Motor neuron (in vitro differentiated cells): ENCODE measurements around the gene HMX3. TPM values are rescaled to one million over a fixed set of nuclear protein-coding genes. Genes with fewer than 3 reads are reported as not detected.

Source experiments
- ATAC-seq, 8 experiments: fragments of 200-7000 bp; cut with Tn5 transposase; replicated peaks in 6 of 8; 2 replicates each; pipeline ENCODE4 v1.8.0; 2021; ENCODE audit warnings: mild to moderate bottlenecking in 8 of 8, moderate library complexity in 8 of 8
- H3K27ac ChIP-seq, 2 donors: fragments of 250-450 bp; sonication (Bioruptor Pico); 2 replicates each; pipeline ENCODE4 v1.9.0; 2021; ENCODE audit warnings: antibody characterized with exemption in 2 of 2, mild to moderate bottlenecking in 2 of 2, moderate library complexity in 1 of 2
- H3K4me1 ChIP-seq, 2 donors: fragments of 250-450 bp; sonication (Bioruptor Pico); replicated peaks in 1 of 2; 2 replicates each; pipeline ENCODE4 v1.6.1; 2021; ENCODE audit warnings: antibody characterized with exemption in 2 of 2, mild to moderate bottlenecking in 2 of 2, moderate library complexity in 1 of 2
- H3K4me3 ChIP-seq, 5 donors: fragments of 250-450 bp; sonication (Bioruptor Pico); 2 replicates each; pipeline ENCODE4 v1.9.0; 2021; ENCODE audit warnings: antibody characterized with exemption in 5 of 5, mild to moderate bottlenecking in 5 of 5, moderate library complexity in 4 of 5
- WGBS, 10 experiments: fragments of 450-650 bp; shearing (Covaris generic); methylation state at CpG; one replicate each; pipeline ENCODE4 v1.0.0; 2022; 5-methylcytosine and 5-hydroxymethylcytosine counted together
- in situ Hi-C, 9 experiments: fragments of 400-800 bp; cut with MboI; loops; one replicate each; pipeline ENCODE4 v1.15.0; 2021; ENCODE audit warnings: low sequenced_read_pairs in 9 of 9, low pct_unique_long_range_greater_than_20kb in 2 of 9; ENCODE audit not compliant: unreplicated experiment in 9 of 9
- total RNA-seq, 8 experiments: library from RNA; unstranded; fragments of 300-600 nt; gene quantifications; 2 replicates each; pipeline versions ENCODE4 v1.2.3 to v1.2.4, GENCODE V29; 2022

The HMX3 gene
- total RNA-seq, 8 experiments from 2014 or later, result 0.16 to 0.71 (median 0.30) TPM; not detected in 4

DNA sequence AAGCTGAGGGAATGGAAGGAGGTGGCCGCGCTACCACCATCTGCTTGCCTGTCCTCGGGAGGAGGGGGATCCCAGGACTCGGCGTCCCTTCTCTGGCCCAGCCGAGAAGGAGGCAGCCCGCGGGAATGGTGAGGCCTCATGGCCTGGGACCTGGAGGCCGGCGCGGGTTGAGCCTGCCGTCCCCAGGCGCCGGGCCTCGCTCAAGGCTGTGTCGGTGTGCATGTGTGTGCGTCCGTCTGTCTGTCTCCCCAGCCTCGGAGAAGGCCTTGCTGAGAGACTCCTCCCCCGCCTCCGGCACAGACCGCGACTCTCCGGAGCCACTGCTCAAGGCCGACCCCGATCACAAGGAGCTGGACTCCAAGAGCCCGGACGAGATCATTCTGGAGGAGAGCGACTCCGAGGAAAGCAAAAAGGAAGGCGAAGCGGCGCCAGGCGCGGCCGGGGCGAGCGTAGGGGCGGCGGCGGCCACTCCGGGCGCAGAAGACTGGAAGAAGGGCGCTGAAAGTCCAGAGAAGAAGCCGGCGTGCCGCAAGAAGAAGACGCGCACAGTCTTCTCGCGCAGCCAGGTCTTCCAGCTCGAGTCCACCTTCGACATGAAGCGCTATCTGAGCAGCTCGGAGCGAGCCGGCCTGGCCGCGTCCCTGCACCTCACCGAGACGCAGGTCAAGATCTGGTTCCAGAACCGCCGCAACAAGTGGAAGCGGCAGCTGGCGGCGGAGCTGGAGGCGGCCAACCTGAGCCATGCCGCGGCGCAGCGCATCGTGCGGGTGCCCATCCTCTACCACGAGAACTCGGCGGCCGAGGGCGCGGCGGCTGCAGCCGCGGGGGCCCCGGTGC is 1.3 kb downstream of the HMX3 start:
- peak overlapping the region in 2 of 5 donors; percentile 4 to 25 for H3K4me3 ChIP-seq
- in situ Hi-C loops, result loop anchor here (10.0 to 25.0 kb wide), 4 partner anchors 100 to 425 kb away; no protein-coding TSS in a partner anchor
- H3K4me1 ChIP-seq, result peaks cover 0 to 32% of the 10 kb centered on the region in 2 donors
- peak in 3 of 8 experiments; percentile 17 to 37 (median 36) for ATAC-seq
- 0 to 10% (median 2%) methylated on average over 4 to 11 of the region's 83 CpGs; no CpG with 5 or more reads in 6 of the 10 experiments for WGBS, 10 experiments
- no peak overlapping the region for H3K27ac ChIP-seq

DNA sequence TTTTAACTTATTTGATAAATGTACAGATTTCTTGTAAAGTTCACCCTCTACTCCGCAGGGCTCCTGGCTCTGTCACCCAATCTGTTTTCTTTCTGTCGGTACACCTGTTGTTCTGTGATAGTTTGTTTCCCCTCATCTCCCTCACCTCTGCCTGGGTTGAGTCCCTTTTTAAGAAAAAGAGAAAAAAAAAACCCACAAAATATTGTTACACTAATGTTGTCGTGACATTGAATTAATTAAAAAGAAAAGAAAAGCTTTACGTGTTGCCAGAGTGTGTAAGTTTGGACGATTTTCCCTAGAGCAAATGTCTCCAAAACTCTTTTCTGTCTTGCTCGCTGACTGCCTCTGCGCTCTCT is 3.4 kb downstream of the HMX3 start:
- in situ Hi-C loops, result loop anchor here (10.0 to 25.0 kb wide), 4 partner anchors 102 to 423 kb away; no protein-coding TSS in a partner anchor
- no peak overlapping the region for H3K4me3 ChIP-seq
- peaks cover 0 to 25% of the 10 kb centered on the region in 2 donors for H3K4me1 ChIP-seq
- ATAC-seq, result no peak
- WGBS, 10 experiments, result 0 to 26% (median 6%) methylated on average over 2 to 7 of the region's 7 CpGs
- no peak overlapping the region for H3K27ac ChIP-seq

DNA sequence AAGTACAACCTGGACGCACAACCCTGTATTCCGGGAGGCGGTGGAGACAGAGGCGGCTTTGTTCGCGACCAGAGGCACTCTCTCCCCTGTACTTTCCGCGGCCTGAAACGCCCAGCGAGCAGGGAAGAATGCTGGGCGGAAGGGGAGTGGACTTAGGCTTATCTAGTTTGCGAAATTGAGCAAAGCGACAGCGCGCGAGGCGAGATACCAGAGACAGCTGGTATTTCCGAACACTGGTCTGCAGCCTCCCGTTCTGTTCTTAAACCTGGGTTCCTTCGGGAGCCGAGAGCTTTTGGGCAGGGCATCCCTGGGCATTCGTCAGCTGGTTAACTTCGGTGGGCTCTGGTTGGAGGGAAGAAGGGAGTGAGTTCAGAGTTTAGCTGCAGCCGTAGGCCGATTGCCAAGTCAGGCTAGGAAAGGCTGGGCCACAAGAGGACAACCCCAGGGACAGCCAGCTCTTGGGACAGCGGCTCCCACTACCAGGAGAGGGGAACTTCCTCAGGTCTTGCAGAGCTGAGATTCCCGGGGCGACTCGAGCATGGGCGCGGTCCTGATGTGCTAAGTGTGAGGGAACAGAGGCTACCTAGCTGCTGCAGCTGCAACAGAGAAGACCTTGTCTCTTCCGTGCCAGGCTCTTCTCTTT is 3.9 kb downstream of the HMX3 start:
- in situ Hi-C loops, result loop anchor here (10.0 to 25.0 kb wide), 4 partner anchors 102 to 423 kb away; no protein-coding TSS in a partner anchor
- ATAC-seq, result peak in 6 of 8 experiments; percentile 6 to 25 (median 22)
- Histone ChIP-seq H3K27ac (no peak overlapping the region), H3K4me3 (no peak overlapping the region), H3K4me1 (peaks cover 0 to 26% of the 10 kb centered on the region in 2 donors)
- 0 to 6% (median 4%) methylated on average over 1 to 28 of the region's 32 CpGs; no CpG with 5 or more reads in 1 of the 10 experiments for WGBS, 10 experiments

DNA sequence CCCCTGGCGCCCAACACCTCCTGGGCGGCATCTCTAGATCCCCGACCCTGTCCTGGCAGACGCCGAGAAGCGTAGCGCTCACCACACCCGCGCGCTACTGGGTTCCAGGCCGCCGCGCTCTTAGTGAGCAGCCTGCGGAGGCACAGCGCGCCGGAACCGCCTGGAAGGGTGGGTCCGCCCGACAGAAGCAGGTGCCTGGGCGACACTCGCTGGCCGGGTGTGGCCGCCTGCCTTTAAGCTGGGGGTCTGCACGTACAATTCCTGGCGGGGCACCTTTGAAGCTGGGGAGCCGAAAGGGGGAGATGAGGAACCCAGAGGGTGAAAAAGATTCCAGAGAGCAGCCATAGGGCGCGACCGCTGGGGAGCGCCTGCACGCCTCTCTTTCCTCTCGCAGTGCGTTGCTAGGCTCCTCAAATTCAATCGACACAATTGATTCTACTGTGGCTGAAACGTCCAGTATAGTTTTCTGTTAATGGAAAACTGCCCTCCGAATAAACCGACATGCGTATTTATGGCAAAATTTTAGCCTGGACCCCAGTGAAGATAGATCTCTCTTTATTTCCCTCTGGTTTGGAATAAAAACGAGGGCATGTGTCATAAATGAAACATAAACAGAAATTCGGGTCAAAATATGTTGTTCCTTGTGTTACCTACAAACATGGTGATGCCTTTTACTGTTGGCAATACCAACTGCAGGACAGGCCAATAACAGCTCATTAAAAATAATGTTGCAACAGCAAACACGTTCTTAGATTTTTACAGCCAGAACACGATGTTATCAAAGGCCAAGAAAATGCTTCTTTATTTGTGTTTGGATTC is 4.6 kb downstream of the HMX3 start:
- Histone ChIP-seq H3K4me1 (peaks cover 0 to 23% of the 10 kb centered on the region in 2 donors), H3K4me3 (no peak overlapping the region), H3K27ac (no peak overlapping the region)
- ATAC-seq, result peak in 6 of 8 experiments; percentile 2 to 37 (median 28)
- in situ Hi-C loops, result loop anchor here (25.0 kb wide), 3 partner anchors 103 to 422 kb away; no protein-coding TSS in a partner anchor
- WGBS, 10 experiments, result 0 to 41% (median 10%) methylated on average over 3 to 10 of the region's 43 CpGs; no CpG with 5 or more reads in 1 of the 10 experiments

DNA sequence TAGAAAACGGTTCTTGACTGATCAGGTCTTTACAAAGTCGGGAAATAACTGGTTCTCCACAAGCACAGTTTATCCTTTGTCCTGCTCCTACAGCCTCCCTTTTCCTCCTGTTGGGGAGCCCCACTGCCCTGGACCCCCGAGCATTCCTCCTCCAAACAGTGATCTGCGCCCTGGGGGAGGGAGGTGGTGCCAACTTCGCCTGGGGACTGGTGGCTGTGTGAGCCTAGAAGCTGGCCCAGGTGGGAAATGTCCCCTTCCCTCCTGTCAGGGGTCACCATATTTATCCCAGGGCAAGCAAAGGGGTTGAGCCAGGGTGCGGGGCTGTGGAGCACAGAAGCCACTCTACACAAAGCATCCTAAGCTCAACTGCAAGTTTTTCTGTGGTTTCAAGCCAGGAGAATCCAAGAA is 5.2 kb downstream of the HMX3 start:
- no peak for ATAC-seq
- in situ Hi-C loops, result loop anchor here (25.0 kb wide), 3 partner anchors 104 to 421 kb away; no protein-coding TSS in a partner anchor
- WGBS, 10 experiments, result 0 to 40% (median 9%) methylated on average over 2 to 6 of the region's 6 CpGs; no CpG with 5 or more reads in 2 of the 10 experiments
- Histone ChIP-seq H3K4me3 (no peak overlapping the region), H3K4me1 (peaks cover 0 to 22% of the 10 kb centered on the region in 2 donors), H3K27ac (no peak overlapping the region)

DNA sequence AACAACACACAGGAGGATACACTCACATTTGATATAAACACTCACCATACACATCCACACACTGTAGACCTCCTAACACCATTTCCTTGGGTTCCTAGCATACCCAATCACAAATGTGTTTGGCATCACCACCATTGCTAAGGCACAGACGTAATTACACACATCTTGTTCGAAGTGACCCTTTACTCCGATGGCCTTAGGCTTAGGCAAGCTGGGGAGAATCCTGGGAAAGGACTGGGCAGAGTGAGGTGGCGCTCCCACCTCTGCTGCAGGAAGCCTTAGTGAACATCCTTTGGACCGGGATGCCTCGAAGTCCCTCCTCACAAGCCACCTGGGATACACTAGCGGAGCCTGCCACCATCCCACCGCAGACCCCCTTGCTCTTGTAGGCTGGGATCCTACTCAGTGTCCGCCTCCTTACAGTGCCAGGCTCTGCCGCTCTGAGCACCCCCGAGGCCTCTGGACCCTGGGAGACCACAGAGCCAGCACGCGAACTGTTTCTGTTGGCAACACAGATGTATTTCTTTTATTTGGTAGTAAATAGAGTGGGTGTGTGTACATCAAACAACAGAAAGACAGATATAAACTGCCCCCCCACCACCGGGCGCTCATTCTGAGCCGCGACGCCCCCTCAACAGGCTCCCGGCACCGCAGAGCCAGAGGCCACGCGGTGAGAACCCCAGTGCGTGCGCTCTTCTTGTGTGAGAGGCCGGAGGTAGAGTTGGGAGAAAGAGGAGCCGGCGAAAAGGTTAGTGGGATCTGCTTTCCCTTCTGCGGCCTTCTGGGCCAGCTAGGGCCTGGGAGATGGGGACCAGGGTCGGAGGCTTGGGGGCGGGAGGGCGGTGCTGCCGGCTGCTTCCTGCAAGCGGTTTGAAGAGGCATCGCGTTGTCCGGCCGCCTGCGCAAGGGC is 6.3 kb downstream of the HMX3 start:
- H3K4me3 ChIP-seq, result no peak overlapping the region
- in situ Hi-C loops, result loop anchor here (25.0 kb wide), 3 partner anchors 105 to 420 kb away; no protein-coding TSS in a partner anchor
- 7 to 55% (median 40%) methylated on average over 2 to 8 of the region's 38 CpGs; no CpG with 5 or more reads in 5 of the 10 experiments for WGBS, 10 experiments

DNA sequence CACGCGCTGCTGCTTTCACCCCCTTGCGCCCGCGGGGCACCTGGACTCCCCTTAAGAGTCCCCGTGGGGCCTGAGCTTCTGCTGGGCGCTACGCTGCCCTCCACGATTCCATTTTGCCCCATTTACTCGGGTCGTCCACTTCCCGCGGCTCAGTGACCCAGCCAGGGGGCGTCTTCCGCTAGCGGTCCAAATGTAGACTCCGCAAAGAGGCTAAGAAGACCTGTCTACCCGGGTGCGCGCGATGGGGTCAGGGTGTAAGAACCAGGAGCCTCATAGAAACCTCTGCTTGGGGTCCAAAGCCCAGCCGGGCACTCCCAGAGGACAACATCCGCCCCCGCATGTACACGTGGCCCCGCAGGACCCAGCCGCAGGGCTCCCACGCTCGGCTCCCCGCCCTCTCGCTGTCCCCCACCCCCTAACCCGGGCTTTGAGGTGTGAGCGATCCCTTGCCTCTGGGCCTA is 7.0 kb downstream of the HMX3 start:
- in situ Hi-C loops, result loop anchor here (25.0 kb wide), 3 partner anchors 105 to 420 kb away; no protein-coding TSS in a partner anchor
- Histone ChIP-seq H3K4me3 (no peak overlapping the region), H3K27ac (no peak overlapping the region), H3K4me1 (peaks cover 5 to 15% of the 10 kb centered on the region in 2 donors)
- WGBS, 10 experiments, result 18% methylated on average over 6 of the region's 33 CpGs; no CpG with 5 or more reads in 9 of the 10 experiments
- no peak for ATAC-seq

More for the DNA sequence above, 6.3 kb downstream of the HMX3 start:
- peaks cover 5 to 15% of the 10 kb centered on the region in 2 donors for H3K4me1 ChIP-seq
- H3K27ac ChIP-seq, result no peak overlapping the region
- ATAC-seq, result no peak

DNA sequence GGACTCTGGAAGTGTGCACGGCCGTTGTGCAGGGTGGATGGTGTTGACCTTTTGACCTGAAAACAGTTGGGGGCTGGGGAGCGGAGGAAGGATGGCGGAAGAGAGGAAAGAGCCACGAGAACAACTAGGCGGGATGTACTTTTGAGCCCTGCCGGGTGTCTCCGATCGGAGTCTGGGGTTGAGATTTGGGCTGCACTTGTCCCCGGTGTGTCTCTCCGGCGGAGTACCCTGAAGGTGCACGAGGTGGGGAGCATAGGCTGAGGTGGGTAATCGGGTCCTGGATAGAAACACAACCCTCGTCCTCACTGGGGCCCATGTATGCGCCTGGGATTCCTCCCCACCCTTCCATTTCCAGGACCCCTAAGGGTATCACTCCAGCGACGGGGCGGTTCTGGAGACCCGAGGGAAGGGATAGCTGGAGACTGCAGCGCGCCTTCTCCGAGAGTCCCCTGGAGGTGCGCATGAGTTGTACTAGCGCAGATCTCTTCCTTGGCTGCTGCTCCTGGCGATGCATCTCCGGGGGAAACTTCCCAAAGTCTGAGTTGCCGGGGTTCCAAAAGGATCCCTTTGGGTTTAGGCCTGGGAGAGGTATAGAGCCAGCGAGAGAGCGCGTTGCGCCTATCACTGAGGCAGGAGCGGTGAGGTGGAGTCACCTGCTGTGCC is 7.5 kb downstream of the HMX3 start:
- 3 to 39% (median 9%) methylated on average over 3 to 16 of the region's 33 CpGs; no CpG with 5 or more reads in 4 of the 10 experiments for WGBS, 10 experiments
- H3K4me3 ChIP-seq, result no peak overlapping the region
- no peak overlapping the region for H3K27ac ChIP-seq
- no peak for ATAC-seq
- H3K4me1 ChIP-seq, result peaks cover 5 to 15% of the 10 kb centered on the region in 2 donors
- in situ Hi-C loops, result loop anchor here (25.0 kb wide), 3 partner anchors 106 to 419 kb away; no protein-coding TSS in a partner anchor

DNA sequence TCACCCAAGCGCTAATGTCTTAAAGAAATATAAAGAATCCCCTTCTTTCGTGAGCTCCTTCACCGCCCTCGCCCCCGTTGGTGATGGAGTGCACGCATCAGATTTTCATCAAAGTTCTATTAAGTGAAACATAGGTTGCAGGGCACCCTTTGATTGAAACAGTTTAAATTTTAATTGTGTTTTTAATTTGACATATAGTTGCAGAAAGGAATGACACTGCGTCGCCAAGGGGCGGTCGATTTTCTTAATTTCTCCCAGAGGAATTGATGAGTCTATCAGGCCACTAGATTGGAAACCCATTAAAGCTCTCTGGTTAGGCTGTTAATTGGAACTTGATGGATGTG is 8.0 kb downstream of the HMX3 start:
- ATAC-seq, result no peak
- no peak overlapping the region for H3K27ac ChIP-seq
- in situ Hi-C loops, result loop anchor here (25.0 kb wide), 3 partner anchors 106 to 419 kb away; no protein-coding TSS in a partner anchor
- H3K4me3 ChIP-seq, result no peak overlapping the region
- H3K4me1 ChIP-seq, result peaks cover 5 to 17% of the 10 kb centered on the region in 2 donors
- 0 to 34% (median 19%) methylated on average over 1 to 9 of the region's 10 CpGs; no CpG with 5 or more reads in 3 of the 10 experiments for WGBS, 10 experiments

DNA sequence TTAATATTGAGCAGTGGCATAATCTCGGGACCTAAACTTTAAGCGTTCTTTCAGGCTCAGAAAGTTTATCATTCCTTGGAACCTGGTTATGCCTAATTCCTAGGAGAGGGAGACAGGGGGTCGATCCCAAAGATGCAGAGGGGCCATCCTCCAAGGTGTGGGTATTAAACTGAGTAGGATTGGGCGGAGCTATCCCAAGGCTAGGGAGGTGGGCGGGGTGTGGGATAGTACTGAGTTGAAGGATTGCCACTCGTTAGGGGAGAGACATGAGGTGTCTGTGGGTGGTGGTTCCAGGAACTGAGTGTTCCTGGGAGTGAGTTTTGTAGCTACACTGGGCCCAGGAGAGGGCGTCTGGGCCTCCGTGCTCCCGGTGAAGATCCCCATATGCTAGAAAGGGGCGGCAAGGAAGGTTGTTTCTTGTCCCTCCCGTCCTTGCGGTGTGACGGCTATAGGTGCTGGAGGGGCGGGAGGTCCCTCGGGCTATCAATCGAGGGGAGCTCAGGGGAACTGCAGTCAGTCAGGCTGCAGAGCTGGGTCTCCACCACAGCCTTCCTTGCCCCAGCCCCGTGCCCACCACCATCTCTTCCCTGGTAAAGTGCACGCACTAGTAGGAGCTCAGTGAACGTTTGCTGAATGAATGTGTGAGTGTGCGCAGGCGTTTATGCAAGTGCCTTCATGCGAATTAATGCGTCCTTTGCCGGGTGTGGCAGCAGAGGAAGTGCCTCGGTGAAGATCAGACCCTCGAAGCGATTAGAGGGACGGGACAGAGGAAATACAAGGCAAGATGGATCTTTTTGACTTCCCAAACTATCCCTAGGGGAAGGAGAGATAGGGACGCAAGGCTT is 9.1 kb downstream of the HMX3 start:
- Histone ChIP-seq H3K27ac (no peak overlapping the region), H3K4me3 (no peak overlapping the region), H3K4me1 (peaks cover 5 to 14% of the 10 kb centered on the region in 2 donors)
- ATAC-seq, result peak in 7 of 8 experiments; percentile 11 to 37 (median 27)
- WGBS, 10 experiments, result 0 to 9% (median 2%) methylated on average over 1 to 15 of the region's 29 CpGs; no CpG with 5 or more reads in 3 of the 10 experiments
- in situ Hi-C loops, result loop anchor here (25.0 kb wide), 3 partner anchors 108 to 417 kb away; no protein-coding TSS in a partner anchor
